Tibial nerve (tissue), 4 donors: Measurements from ENCODE around the gene AQP1. TPM values are rescaled to one million over a fixed set of nuclear protein-coding genes. Genes with fewer than 3 reads are reported as not detected.

Source experiments
- DNase-seq, 2 donors: peaks; one replicate each; pipeline ENCODE4 v3.0.0-alpha.2; 2019; ENCODE audit warnings: low spot score in 2 of 2
- H3K27ac ChIP-seq, 4 donors: fragments of 200-600 bp; sonication (generic) in 3 of 4; one replicate each; pipeline ENCODE4 v1.5.1; 2017 to 2019; ENCODE audit warnings: mild to moderate bottlenecking in 1 of 4
- H3K27me3 ChIP-seq, 2 donors: fragments of 200-600 bp; sonication (generic) in 1 of 2; one replicate each; pipeline versions ENCODE4 v1.5.1 to v1.6.0; 2017 to 2019
- H3K36me3 ChIP-seq, 3 donors: fragments of 200-600 bp; sonication (generic); one replicate each; pipeline ENCODE4 v1.5.1; 2018 to 2019
- H3K4me1 ChIP-seq, 4 donors: fragments of 200-600 bp; sonication (generic) in 3 of 4; one replicate each; pipeline ENCODE4 v1.5.1; 2017 to 2019
- H3K4me3 ChIP-seq, 4 donors: fragments of 200-600 bp; sonication (generic) in 3 of 4; one replicate each; pipeline ENCODE4 v1.5.1; 2017 to 2019; ENCODE audit warnings: mild to moderate bottlenecking in 1 of 4, moderate library complexity in 1 of 4
- H3K9me3 ChIP-seq, 4 donors: fragments of 200-600 bp; sonication (generic) in 3 of 4; one replicate each; pipeline ENCODE4 v1.5.1; 2017 to 2019
- CTCF ChIP-seq, 5 experiments: fragments of 200-600 bp in 3 of 5; fragments of 450-650 bp in 2 of 5; sonication (generic) in 3 of 5; IDR thresholded peaks; one replicate each; pipeline ENCODE4 v1.5.1; 2016 to 2019; ENCODE audit warnings: antibody characterized with exemption in 5 of 5, mild to moderate bottlenecking in 3 of 5, moderate library complexity in 2 of 5
- EP300 ChIP-seq, 2 donors: sonication (generic); formaldehyde crosslinking; IDR thresholded peaks; one replicate each; pipeline ENCODE4 v1.6.1; 2017; ENCODE audit warnings: antibody characterized with exemption in 2 of 2, mild to moderate bottlenecking in 1 of 2
- POLR2A ChIP-seq, 2 donors: fragments of 450-650 bp; IDR thresholded peaks; one replicate each; pipeline ENCODE4 v1.6.1; 2017; ENCODE audit warnings: antibody characterized with exemption in 2 of 2, mild to moderate bottlenecking in 2 of 2, moderate library complexity in 2 of 2
- WGBS, 2 donors: methylation state at CpG; one replicate each; pipeline ENCODE4 v1.1.5; 2018; 5-methylcytosine and 5-hydroxymethylcytosine counted together
- total RNA-seq, 4 donors: library from RNA; depleted of rRNA; stranded (reverse); fragments of >200 nt; gene quantifications; one replicate each; pipeline ENCODE4 v1.1.0, GENCODE V29; 2016

AQP1 gene
- total RNA-seq, 4 donors from 2014 or later = 352 to 818 (median 624) TPM

GRCh38 chr7:30877993-30878392 lies 33.7 kb upstream of the AQP1 start:
- Histone ChIP-seq H3K9me3 (peaks cover 0 to 7% (median 0%) of the 10 kb centered on the region in 4 donors), H3K4me1 (peaks cover 0 to 40% (median 2%) of the 10 kb centered on the region in 4 donors), H3K27ac (no peak overlapping the region), H3K4me3 (no peak overlapping the region), H3K27me3 (no peaks in the 10 kb centered on the region), H3K36me3 (peaks cover 0 to 34% (median 0%) of the 10 kb centered on the region in 3 donors)
- 97 to 100% methylated on average over 5 of the region's 5 CpGs for WGBS, 2 donors
- TF ChIP-seq EP300 (IDR thresholded peaks at IDR 0.05) = no peak
- TF ChIP-seq CTCF (IDR thresholded peaks at IDR 0.05) = no peak
- no peak for TF ChIP-seq POLR2A (IDR thresholded peaks at IDR 0.05)
- no peak for DNase-seq

- TF ChIP-seq EP300 (IDR thresholded peaks at IDR 0.05) = no peak
- no peak for TF ChIP-seq CTCF (IDR thresholded peaks at IDR 0.05)
- TF ChIP-seq POLR2A (IDR thresholded peaks at IDR 0.05) = no peak
- DNase-seq = no peak
- Histone ChIP-seq H3K9me3 (peaks cover 0 to 4% (median 0%) of the 10 kb centered on the region in 4 donors), H3K4me1 (peaks cover 0 to 40% (median 2%) of the 10 kb centered on the region in 4 donors), H3K4me3 (no peak overlapping the region), H3K36me3 (peaks cover 0 to 34% (median 0%) of the 10 kb centered on the region in 3 donors), H3K27ac (no peak overlapping the region), H3K27me3 (no peaks in the 10 kb centered on the region)
- 74 to 77% methylated on average over 14 of the region's 14 CpGs for WGBS, 2 donors
Observed at GRCh38 chr7:30879139-30880124, 32.2 kb upstream of the AQP1 start.

- DNase-seq = no peak
- H3K36me3 ChIP-seq = peaks cover 0 to 32% (median 0%) of the 10 kb centered on the region in 3 donors
- TF ChIP-seq CTCF (IDR thresholded peaks at IDR 0.05) (no peak), POLR2A (IDR thresholded peaks at IDR 0.05) (no peak), EP300 (IDR thresholded peaks at IDR 0.05) (no peak)
- 45 to 53% methylated on average over 12 of the region's 12 CpGs for WGBS, 2 donors
- no peaks in the 10 kb centered on the region for H3K9me3 ChIP-seq
- H3K4me3 ChIP-seq = no peak overlapping the region
- no peak overlapping the region for H3K27ac ChIP-seq
- peaks cover 0 to 40% (median 2%) of the 10 kb centered on the region in 4 donors for H3K4me1 ChIP-seq
- no peaks in the 10 kb centered on the region for H3K27me3 ChIP-seq
Observed at GRCh38 chr7:30880125-30880720, 31.4 kb upstream of the AQP1 start.

- Histone ChIP-seq H3K36me3 (peaks cover 0 to 26% (median 0%) of the 10 kb centered on the region in 3 donors), H3K4me3 (no peak overlapping the region), H3K9me3 (no peaks in the 10 kb centered on the region), H3K27ac (no peak overlapping the region), H3K27me3 (no peaks in the 10 kb centered on the region), H3K4me1 (peaks cover 0 to 44% (median 2%) of the 10 kb centered on the region in 4 donors)
- no peak for TF ChIP-seq EP300 (IDR thresholded peaks at IDR 0.05)
- TF ChIP-seq CTCF (IDR thresholded peaks at IDR 0.05) = no peak
- TF ChIP-seq POLR2A (IDR thresholded peaks at IDR 0.05) = no peak
- DNase-seq = no peak
- 81 to 91% methylated on average over 4 of the region's 4 CpGs for WGBS, 2 donors
Observed at GRCh38 chr7:30880941-30881340, 30.7 kb upstream of the AQP1 start.

GRCh38 chr7:30881448-30881847 lies 30.2 kb upstream of the AQP1 start:
- Histone ChIP-seq H3K27me3 (no peaks in the 10 kb centered on the region), H3K4me3 (no peak overlapping the region), H3K4me1 (peaks cover 0 to 46% (median 2%) of the 10 kb centered on the region in 4 donors), H3K36me3 (peaks cover 0 to 21% (median 0%) of the 10 kb centered on the region in 3 donors), H3K27ac (no peak overlapping the region), H3K9me3 (no peaks in the 10 kb centered on the region)
- 83 to 87% methylated on average over 7 of the region's 7 CpGs for WGBS, 2 donors
- TF ChIP-seq POLR2A (IDR thresholded peaks at IDR 0.05) (no peak), CTCF (IDR thresholded peaks at IDR 0.05) (no peak), EP300 (IDR thresholded peaks at IDR 0.05) (no peak)
- DNase-seq = no peak
